GM21423 (cell line): Measurements from ENCODE around the gene MAML3.
A peak's percentile ranks its signal among the peaks of the same experiment; 100 is the strongest.

Experiments used
- ATAC-seq: cut with Tn5 transposase; IDR thresholded peaks from one replicate; pipeline ENCODE4 v1.9.1; 2021; ENCODE audit warnings: mild to moderate bottlenecking, moderate library complexity; ENCODE audit not compliant: unreplicated experiment

MAML3 gene

GRCh38 chr4:140102421-140102820 is 51.6 kb downstream of the MAML3 start:
- ATAC-seq = no peak

GRCh38 chr4:140100771-140101170 is 53.2 kb downstream of the MAML3 start:
- no peak for ATAC-seq

DNA sequence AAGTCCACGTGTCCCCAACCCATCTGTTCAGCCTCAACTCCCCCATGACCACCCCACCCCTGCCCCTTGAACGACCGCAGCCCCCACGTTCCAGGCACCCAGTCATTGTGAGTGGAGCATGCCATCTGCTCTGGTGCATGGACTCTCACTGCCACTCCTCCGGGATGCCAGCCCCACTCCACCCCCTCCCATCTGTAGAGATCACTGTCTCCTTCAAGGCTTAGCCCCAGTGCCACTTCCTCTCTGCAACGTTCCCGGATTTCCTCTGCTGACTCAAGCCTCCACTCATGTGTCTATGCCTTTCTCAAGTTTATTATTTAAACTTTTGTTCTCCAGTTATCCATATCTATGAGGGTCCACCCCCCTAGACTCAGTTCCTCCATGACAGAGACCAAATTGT is 54.0 kb downstream of the MAML3 start:
- no peak for ATAC-seq

GRCh38 chr4:140098455-140099160 is 55.4 kb downstream of the MAML3 start:
- ATAC-seq = no peak

DNA sequence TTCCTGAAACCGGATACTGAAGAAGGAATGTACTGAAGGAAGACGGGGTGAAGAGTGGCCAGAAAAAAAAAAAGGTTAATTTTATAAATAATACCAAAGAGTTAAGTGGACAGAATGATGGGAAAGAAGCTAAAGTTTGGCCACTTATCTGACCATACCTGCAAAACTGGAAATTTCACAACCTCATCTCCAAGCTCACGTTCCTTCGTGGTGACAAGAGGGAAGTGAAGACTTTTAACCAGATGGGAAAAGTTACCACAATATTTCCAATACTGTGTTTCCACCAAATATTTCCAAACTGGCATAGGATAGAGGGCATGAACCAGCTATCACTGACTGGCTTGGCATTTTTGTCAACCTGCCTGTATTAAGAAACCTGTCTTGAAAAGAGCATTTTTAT is 56.4 kb downstream of the MAML3 start:
- no peak for ATAC-seq

DNA sequence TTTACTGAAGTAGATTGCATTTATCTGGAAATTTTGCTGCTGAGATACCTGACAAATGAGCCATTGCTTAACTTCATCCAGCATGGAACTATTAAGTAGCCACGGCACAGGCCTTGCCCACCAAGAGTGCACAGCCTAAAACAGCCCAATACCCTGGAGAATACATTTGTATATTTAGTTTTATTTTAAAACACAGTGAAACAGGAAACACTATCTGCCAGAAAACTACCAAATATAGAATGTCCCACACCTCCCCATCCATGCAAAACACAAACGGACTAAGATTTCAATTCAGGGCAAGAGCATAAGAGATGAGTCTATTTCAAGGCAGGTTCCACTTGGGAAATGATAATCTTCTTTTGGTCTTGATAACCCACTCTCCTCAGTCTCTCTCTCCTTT is 57.1 kb downstream of the MAML3 start:
- peak; percentile 29 for ATAC-seq

- no peak for ATAC-seq
Observed at GRCh38 chr4:140096483-140096861, 57.5 kb downstream of the MAML3 start.

DNA sequence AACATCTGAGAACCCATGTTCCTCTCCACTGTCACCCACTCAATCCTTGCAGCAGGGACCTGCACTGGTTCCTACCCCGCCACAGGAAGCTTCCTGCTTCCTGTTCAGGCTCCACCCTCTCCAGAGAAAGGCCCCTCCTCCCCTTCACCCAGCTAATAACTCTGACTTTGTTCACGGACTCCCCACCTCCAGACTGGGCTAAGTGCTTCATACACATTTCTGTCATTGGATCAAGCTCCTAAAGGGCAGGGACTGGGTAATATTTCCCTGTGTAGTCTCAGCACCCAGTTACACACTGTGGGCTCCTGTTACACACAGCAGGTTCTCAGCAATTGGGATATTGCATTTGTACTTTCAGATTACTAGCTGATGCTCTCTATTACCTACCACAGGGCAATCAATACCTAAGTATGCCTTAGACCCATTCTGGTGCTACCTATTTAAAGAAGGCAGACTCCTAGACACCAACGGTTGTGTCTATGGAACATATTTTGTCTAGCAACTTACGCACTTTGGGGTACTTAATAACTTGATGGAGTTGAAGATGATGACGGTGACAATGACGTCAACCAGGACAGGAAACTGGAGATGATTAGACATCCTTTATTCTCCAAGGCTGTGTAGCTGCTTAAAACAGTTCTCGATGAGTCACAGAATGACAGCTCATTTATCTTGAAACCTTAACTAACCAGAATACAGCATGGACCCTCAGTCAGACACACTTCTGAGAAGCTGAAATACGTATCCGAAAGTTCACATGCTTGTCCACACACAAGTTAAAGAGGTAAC is 58.1 kb downstream of the MAML3 start:
- peak; percentile 54 for ATAC-seq

- ATAC-seq = no peak
Observed at GRCh38 chr4:140094438-140095420, 59.3 kb downstream of the MAML3 start.

GRCh38 chr4:140092094-140092851 is 61.7 kb downstream of the MAML3 start:
- ATAC-seq = no peak

DNA sequence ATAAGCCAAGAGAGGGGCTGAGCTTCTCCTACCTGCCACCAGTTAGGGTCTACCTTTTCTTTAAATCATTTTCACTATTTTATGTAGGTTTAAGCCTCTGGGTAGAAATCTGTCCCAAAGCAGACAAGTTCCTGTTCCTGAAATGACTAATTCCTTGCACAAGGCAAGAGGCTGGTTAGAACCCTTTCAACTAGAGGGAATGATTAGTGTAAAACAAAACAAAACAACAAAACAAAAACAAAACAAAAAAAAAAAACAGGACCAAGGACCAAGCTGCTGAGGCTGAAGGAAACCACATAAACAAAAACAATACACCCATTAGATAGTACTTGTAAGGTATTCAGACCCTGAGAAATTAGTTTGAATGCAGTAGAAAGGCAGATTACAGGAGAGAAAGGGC is 62.7 kb downstream of the MAML3 start:
- no peak for ATAC-seq

GRCh38 chr4:140090215-140090731 is 63.7 kb downstream of the MAML3 start:
- no peak for ATAC-seq

DNA sequence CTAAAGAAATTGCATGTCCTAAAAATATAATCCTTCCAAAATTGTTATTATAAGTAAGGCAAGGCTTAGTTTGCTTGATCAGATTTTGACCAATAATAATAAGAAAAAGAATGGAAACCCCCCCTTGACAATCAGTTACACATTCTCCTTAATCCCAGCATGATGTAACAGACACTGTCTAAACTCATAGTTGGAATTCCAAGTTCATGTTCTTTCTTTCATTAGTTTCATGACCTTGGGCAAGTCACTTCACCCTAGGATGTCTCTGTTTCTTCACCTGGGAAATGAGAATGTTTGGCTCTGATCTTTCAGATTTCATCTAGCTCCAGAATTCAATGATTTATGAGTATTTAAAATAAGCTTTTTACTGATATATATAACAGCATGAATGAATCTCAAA is 64.8 kb downstream of the MAML3 start:
- ATAC-seq = no peak

DNA sequence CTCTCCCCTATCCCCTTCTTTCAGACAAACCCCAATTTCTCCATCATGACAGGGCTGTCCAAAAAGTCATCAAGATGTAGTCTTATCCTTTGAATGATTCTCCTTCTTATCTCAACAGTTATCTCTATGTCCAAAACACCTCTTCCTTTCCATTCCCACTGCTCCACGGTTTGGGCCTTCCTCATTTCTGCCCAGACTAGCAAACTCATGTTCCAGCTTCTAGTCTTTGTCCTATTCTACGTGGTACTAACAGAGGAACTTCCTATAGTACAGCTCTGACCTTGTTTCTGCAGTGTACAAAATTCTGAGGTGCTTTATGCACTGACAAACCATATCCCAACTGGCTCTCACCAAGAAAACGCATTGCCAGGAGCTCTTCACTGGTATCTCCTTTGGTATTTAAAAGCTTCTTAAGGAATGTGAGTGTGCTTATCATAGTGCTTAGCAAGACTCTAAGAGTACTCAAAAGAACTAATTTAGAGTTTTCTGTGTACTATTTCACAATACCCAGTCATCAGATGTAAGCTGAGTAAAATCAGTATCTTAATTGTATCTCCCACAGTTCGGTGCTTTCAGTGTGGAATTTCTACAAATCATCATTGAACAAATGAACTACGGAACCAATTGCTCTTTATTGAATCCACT is 65.5 kb downstream of the MAML3 start:
- ATAC-seq = no peak

- no peak for ATAC-seq
Observed at GRCh38 chr4:140085881-140086280, 68.1 kb downstream of the MAML3 start.

DNA sequence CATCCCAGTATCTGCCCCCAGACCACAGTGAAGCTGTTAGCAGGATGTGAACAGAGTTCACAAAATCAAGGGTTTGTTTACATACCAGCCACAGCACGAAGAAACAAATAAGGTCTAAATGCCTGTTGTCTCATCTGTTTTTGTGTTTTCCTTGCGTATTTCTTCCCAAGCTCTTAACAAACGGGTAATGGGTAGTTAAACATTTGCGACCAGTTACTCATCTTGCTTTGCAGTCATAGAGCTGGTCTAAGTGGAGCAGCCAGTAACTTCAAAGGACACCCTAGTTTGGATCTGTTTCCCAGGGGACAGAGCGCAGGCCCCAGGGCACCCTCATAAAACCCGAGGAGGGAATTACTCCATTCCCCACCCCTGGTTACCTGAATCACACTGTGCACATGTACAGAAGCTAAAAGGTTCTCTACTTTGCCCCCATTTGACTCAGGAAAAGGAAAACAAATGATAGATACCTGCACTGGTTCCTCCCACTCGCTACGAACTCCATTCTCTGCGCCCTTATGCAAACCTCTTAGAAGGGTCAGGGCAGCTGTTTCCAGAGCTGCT is 68.8 kb downstream of the MAML3 start:
- no peak for ATAC-seq

DNA sequence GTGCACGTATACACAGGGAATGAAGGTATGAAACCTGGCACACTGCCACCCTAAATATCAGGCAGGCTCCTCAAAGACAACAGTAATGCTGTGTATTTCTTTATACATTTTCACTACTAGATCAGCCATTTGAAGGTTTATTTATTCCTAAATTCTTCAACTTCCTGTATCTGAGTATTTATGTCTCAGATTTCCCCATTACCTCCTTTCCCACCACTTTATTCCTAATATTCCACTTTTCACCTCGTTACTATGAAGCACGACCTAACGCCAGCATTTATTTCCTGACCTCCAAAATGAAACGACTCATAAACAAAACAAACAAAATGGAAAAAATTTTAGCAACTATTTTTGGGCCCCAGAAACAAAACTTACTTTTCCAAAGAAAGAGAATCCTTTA is 69.6 kb downstream of the MAML3 start:
- ATAC-seq = no peak

DNA sequence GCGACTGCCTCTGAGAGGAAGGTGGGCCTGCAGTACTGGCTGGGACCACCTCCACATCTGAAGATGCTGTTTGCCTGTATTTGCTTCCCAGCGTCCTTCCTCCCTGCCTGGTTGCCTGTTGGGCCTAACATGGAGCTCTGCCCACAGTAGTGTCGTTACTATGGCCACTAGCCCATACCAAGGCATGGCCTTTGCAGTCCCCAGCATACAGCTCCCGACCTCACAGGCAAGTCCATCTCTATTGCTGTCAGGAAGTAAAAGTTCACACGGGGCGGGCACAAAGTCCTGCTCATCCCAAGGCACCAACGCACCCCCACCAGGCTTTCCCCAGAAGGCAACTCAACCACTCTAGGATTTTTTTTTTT is 71.6 kb downstream of the MAML3 start:
- ATAC-seq = no peak

- ATAC-seq = no peak
Observed at GRCh38 chr4:140081641-140082390, 72.2 kb downstream of the MAML3 start.
